ENCODE measurements around the gene PLA2R1. TPM values are rescaled to one million over a fixed set of nuclear protein-coding genes. Genes with fewer than 3 reads are reported as not detected.

PLA2R1 gene
- polyA plus RNA-seq, 3 donors: not detected

DNA sequence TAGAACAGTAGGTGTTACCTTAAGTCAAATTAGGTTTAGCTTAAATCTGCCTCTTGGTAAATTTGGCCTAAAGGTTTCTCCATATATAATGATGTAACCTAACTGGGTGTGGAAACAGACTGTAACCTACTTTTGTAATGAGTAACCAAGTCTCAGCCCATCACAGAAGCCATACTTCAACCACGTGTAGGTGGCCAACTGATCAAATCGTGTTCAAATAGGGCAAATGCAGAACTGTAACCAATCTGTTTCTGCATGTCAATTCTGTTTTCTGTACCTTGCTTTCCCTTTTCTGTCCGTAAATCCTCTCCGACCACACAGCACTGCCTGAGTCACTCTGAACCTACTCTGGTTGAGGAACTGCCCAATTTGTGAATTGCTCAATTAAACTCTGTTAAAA lies 34.0 kb upstream of the PLA2R1 start:
- WGBS (ENCODE audit: insufficient coverage): 26% methylated on average over 4 of the region's 4 CpGs
- H3K27me3 Mint-ChIP-seq (ENCODE audit: low read depth in 3 of 3): peaks cover 0 to 3% (median 0%) of the 10 kb centered on the region in 3 donors
- intact Hi-C loops (cut with micrococcal nuclease): no loop called here
- Histone ChIP-seq H3K4me1 (ENCODE audit: control insufficient read depth in 1 of 2, insufficient read depth in 2 of 2, low read length in 2 of 2) (peaks cover 3 to 14% of the 10 kb centered on the region in 2 donors), H2AFZ (ENCODE audit: insufficient read depth, low read depth, low read length, poor library complexity, severe bottlenecking) (no peak overlapping the region), H3K9ac (ENCODE audit: insufficient read depth, low read length, poor library complexity, severe bottlenecking) (no peak overlapping the region), H3K36me3 (replicated peaks in 1 of 2; ENCODE audit: control insufficient read depth in 1 of 2, insufficient read depth in 2 of 2, low read length in 2 of 2) (no peaks in the 10 kb centered on the region), H3K9me3 (replicated peaks in 1 of 2; ENCODE audit: control insufficient read depth in 1 of 2, insufficient read depth in 1 of 2, low read length in 2 of 2) (peaks cover 17 to 19% of the 10 kb centered on the region in 2 donors), H3K27me3 (ENCODE audit: control insufficient read depth in 2 of 2, insufficient read depth in 2 of 2, low read length in 2 of 2) (no peaks in the 10 kb centered on the region), H3K27ac (ENCODE audit: low read depth in 1 of 2, low read length in 2 of 2) (no peak overlapping the region), H3K4me3 (replicated peaks in 1 of 3; ENCODE audit: low read depth in 2 of 3, low read length in 3 of 3) (peak overlapping the region in 1 of 3 experiments; percentile 42), H3K4me2 (replicated peaks; ENCODE audit: extremely low read depth, low read length, poor library complexity, severe bottlenecking) (peak overlapping the region; percentile 19), H4K20me1 (ENCODE audit: insufficient read depth, low read length) (no peaks in the 10 kb centered on the region), H3K79me2 (ENCODE audit: insufficient read depth, low read length) (no peaks in the 10 kb centered on the region)
- peak overlapping the region in 1 of 2 donors; percentile 69 for H3K4me3 Mint-ChIP-seq
- no peaks in the 10 kb centered on the region for H3K36me3 Mint-ChIP-seq
- TF ChIP-seq, protein P1, sequence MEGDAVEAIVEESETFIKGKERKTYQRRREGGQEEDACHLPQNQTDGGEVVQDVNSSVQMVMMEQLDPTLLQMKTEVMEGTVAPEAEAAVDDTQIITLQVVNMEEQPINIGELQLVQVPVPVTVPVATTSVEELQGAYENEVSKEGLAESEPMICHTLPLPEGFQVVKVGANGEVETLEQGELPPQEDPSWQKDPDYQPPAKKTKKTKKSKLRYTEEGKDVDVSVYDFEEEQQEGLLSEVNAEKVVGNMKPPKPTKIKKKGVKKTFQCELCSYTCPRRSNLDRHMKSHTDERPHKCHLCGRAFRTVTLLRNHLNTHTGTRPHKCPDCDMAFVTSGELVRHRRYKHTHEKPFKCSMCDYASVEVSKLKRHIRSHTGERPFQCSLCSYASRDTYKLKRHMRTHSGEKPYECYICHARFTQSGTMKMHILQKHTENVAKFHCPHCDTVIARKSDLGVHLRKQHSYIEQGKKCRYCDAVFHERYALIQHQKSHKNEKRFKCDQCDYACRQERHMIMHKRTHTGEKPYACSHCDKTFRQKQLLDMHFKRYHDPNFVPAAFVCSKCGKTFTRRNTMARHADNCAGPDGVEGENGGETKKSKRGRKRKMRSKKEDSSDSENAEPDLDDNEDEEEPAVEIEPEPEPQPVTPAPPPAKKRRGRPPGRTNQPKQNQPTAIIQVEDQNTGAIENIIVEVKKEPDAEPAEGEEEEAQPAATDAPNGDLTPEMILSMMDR (IDR thresholded peaks at IDR 0.05): no peak
- H3K9me3 Mint-ChIP-seq: peaks cover 12 to 36% (median 26%) of the 10 kb centered on the region in 7 donors
- peak overlapping the region in 5 of 7 donors; percentile 30 to 88 (median 65) for H3K27ac Mint-ChIP-seq
- H3K4me1 Mint-ChIP-seq: peaks cover 7% of the 10 kb centered on the region
- peak; percentile 38 to 70 (median 53) for DNase-seq

DNA sequence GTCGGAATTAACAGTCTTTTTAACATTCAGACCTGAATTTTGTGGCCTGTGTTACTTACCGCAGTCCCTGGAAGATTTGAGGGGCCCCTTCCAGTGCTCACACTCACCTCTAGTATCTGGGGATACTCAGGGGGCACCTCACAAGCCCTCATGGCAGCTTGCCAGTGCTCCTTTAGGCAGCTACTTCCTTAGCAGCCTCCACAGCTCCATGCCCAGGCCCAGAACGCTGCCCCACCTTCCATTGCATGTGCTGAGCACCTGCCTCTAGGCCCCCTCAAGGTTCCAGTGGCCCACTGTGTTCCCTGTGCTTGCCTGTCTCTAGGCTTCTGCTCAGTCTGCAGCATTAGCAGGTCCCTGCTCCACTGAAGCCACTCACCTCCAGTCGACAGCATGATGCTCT lies 30.0 kb upstream of the PLA2R1 start:
- Histone ChIP-seq H3K36me3 (replicated peaks in 1 of 2; ENCODE audit: control insufficient read depth in 1 of 2, insufficient read depth in 2 of 2, low read length in 2 of 2) (peaks cover 0 to 6% of the 10 kb centered on the region in 2 donors), H2AFZ (ENCODE audit: insufficient read depth, low read depth, low read length, poor library complexity, severe bottlenecking) (no peak overlapping the region), H4K20me1 (ENCODE audit: insufficient read depth, low read length) (no peaks in the 10 kb centered on the region), H3K4me1 (ENCODE audit: control insufficient read depth in 1 of 2, insufficient read depth in 2 of 2, low read length in 2 of 2) (peaks cover 3 to 14% of the 10 kb centered on the region in 2 donors), H3K27me3 (ENCODE audit: control insufficient read depth in 2 of 2, insufficient read depth in 2 of 2, low read length in 2 of 2) (no peaks in the 10 kb centered on the region), H3K79me2 (ENCODE audit: insufficient read depth, low read length) (no peaks in the 10 kb centered on the region), H3K27ac (ENCODE audit: low read depth in 1 of 2, low read length in 2 of 2) (no peak overlapping the region), H3K4me3 (replicated peaks in 1 of 3; ENCODE audit: low read depth in 2 of 3, low read length in 3 of 3) (no peak overlapping the region), H3K4me2 (replicated peaks; ENCODE audit: extremely low read depth, low read length, poor library complexity, severe bottlenecking) (no peak overlapping the region), H3K9me3 (replicated peaks in 1 of 2; ENCODE audit: control insufficient read depth in 1 of 2, insufficient read depth in 1 of 2, low read length in 2 of 2) (peaks cover 38 to 39% of the 10 kb centered on the region in 2 donors), H3K9ac (ENCODE audit: insufficient read depth, low read length, poor library complexity, severe bottlenecking) (no peak overlapping the region)
- H3K27ac Mint-ChIP-seq: no peak overlapping the region
- intact Hi-C loops (cut with micrococcal nuclease): no loop called here
- peaks cover 7% of the 10 kb centered on the region for H3K4me1 Mint-ChIP-seq
- WGBS (ENCODE audit: insufficient coverage): 100% methylated on average over 3 of the region's 4 CpGs
- H3K27me3 Mint-ChIP-seq (ENCODE audit: low read depth in 3 of 3): peaks cover 0 to 3% (median 0%) of the 10 kb centered on the region in 3 donors
- TF ChIP-seq, protein P1 (IDR thresholded peaks at IDR 0.05): no peak
- peaks cover 34 to 59% (median 55%) of the 10 kb centered on the region in 7 donors for H3K9me3 Mint-ChIP-seq
- no peak overlapping the region for H3K4me3 Mint-ChIP-seq
- H3K36me3 Mint-ChIP-seq: no peaks in the 10 kb centered on the region
- DNase-seq: no peak

Measured in CD14-positive monocyte (primary cell).